Stimulated activated CD4-positive, alpha-beta T cell treated with anti-CD3 and anti-CD28 coated beads, Interleukin-12 subunit alpha, Interleukin-12 subunit beta, amount 100 ng/mL, for 24 hours (primary cell): ENCODE measurements around the gene MINK1.

Experiments used
- DNase-seq, 2 experiments: peaks; one replicate each; pipeline ENCODE4 v3.0.0-alpha.2; 2020; ENCODE audit warnings: low read depth in 2 of 2

MINK1 gene

GRCh38 chr17:4833178-4833940, at the start of gene MINK1:
Gene MINK1 (plus strand): TSS chr17:4833340. CDS start chr17:4833584, 244 bp downstream.
- DNase-seq, result peak; percentile 78 to 79

- DNase-seq, result no peak
Observed at GRCh38 chr17:4785311-4786105, 47.6 kb upstream of the MINK1 start.

GRCh38 chr17:4786106-4786511, 47.0 kb upstream of the MINK1 start, which contains the start of gene VMO1:
Gene VMO1 (minus strand): TSS chr17:4786364. CDS start chr17:4786352, 12 bp downstream.
- DNase-seq, result no peak

- DNase-seq, result no peak
Observed at GRCh38 chr17:4786516-4786915, 46.6 kb upstream of the MINK1 start.

GRCh38 chr17:4788159-4788806, 44.9 kb upstream of the MINK1 start:
- no peak for DNase-seq

- no peak for DNase-seq
Observed at GRCh38 chr17:4788807-4789700, 44.1 kb upstream of the MINK1 start, which contains the start of gene GLTPD2. Gene GLTPD2 (plus strand): TSS chr17:4788964. CDS start chr17:4789012, 48 bp downstream.

- DNase-seq, result no peak
Observed at GRCh38 chr17:4789701-4789950, 43.5 kb upstream of the MINK1 start.

GRCh38 chr17:4789951-4790704, 43.0 kb upstream of the MINK1 start:
- DNase-seq, result peak; percentile 57 to 72

- no peak for DNase-seq
Observed at GRCh38 chr17:4790705-4791088, 42.4 kb upstream of the MINK1 start.

GRCh38 chr17:4795168-4795567, 38.0 kb upstream of the MINK1 start:
- no peak for DNase-seq

- DNase-seq, result peak in 1 of 2 experiments; percentile 52
Observed at GRCh38 chr17:4796552-4796920, 36.6 kb upstream of the MINK1 start.

GRCh38 chr17:4800462-4801196, 32.5 kb upstream of the MINK1 start:
- DNase-seq, result no peak

- no peak for DNase-seq
Observed at GRCh38 chr17:4802228-4802627, 30.9 kb upstream of the MINK1 start, which contains the start of gene C17orf114. Gene C17orf114 (minus strand): TSS chr17:4802328.

GRCh38 chr17:4806456-4806776, 26.7 kb upstream of the MINK1 start:
- no peak for DNase-seq

GRCh38 chr17:4806777-4807604, 26.1 kb upstream of the MINK1 start, which contains the start of gene PLD2:
Gene PLD2 (plus strand): TSS chr17:4807152. CDS start chr17:4807773, 621 bp downstream.
- DNase-seq, result peak; percentile 65 to 86

- no peak for DNase-seq
Observed at GRCh38 chr17:4807605-4808377, 25.3 kb upstream of the MINK1 start.

GRCh38 chr17:4808378-4808767, 24.8 kb upstream of the MINK1 start:
- no peak for DNase-seq

- no peak for DNase-seq
Observed at GRCh38 chr17:4810696-4811290, 22.3 kb upstream of the MINK1 start.
